Stimulated activated naive CD8-positive, alpha-beta T cell treated with anti-CD3 and anti-CD28 coated beads, Interleukin-15, amount 100 ng/mL, for 72 hours (primary cell): ENCODE data around the gene SCAP.
"Not testable (repeated sequence)": the region's sequence is repeated elsewhere in the genome, so short reads cannot be mapped to it uniquely, and the experiment has no call there.

Source experiments
- ATAC-seq: fragments of 150-1000 bp; cut with Tn5 transposase; 2 replicates; pipeline ENCODE4 v1.10.0; 2021; ENCODE audit warnings: mild to moderate bottlenecking, moderate library complexity
- DNase-seq, 2 donors: peaks; one replicate each; pipeline ENCODE4 v3.0.0; 2021 to 2022
- H3K27ac Mint-ChIP-seq, 2 donors: one replicate each; pipeline ENCODE4 v1.8.0; 2022; ENCODE audit warnings: mild to moderate bottlenecking in 2 of 2, mixed read lengths in 2 of 2, moderate library complexity in 2 of 2
- H3K27me3 Mint-ChIP-seq: one replicate; pipeline ENCODE4 v1.8.0; 2022; ENCODE audit warnings: mixed read lengths
- H3K4me1 Mint-ChIP-seq: one replicate; pipeline ENCODE4 v1.8.0; 2022; ENCODE audit warnings: mild to moderate bottlenecking, mixed read lengths
- H3K4me3 Mint-ChIP-seq, 2 donors: one replicate each; pipeline ENCODE4 v1.8.0; 2022; ENCODE audit warnings: mild to moderate bottlenecking in 2 of 2, mixed read lengths in 2 of 2, moderate library complexity in 1 of 2
- H3K9me3 Mint-ChIP-seq, 2 donors: one replicate each; pipeline ENCODE4 v1.8.0; 2022; ENCODE audit warnings: mixed read lengths in 2 of 2

Gene SCAP

GRCh38 chr3:47475570-47476329, at the start of gene SCAP:
SCAP (minus strand) TSS chr3:47475941; CDS start chr3:47442993, 32,948 bp downstream.
- no peaks in the 10 kb centered on the region for H3K9me3 Mint-ChIP-seq
- H3K4me3 Mint-ChIP-seq, result peak within 1 kb of the TSS; percentile 94 to 98
- H3K27me3 Mint-ChIP-seq, result no peaks in the 10 kb centered on the region
- peak within 1 kb of the TSS; percentile 94 to 98 for H3K27ac Mint-ChIP-seq
- peak; percentile 95 for ATAC-seq
- H3K4me1 Mint-ChIP-seq, result peaks cover 47% of the 10 kb centered on the region
- peak; percentile 97 for DNase-seq

- peaks cover 15% of the 10 kb centered on the region for H3K27me3 Mint-ChIP-seq
- H3K4me3 Mint-ChIP-seq, result no peak overlapping the region
- no peak overlapping the region for H3K27ac Mint-ChIP-seq
- H3K9me3 Mint-ChIP-seq, result peaks cover 0 to 7% of the 10 kb centered on the region in 2 donors
- DNase-seq, result no peak
- H3K4me1 Mint-ChIP-seq, result no peaks in the 10 kb centered on the region
- no peak for ATAC-seq
Observed at GRCh38 chr3:47523310-47524073, 47.8 kb upstream of the SCAP start.

- H3K27ac Mint-ChIP-seq, result peak overlapping the region in 1 of 2 donors; percentile 15
- ATAC-seq, result peak; percentile 98
- H3K4me1 Mint-ChIP-seq, result no peaks in the 10 kb centered on the region
- H3K4me3 Mint-ChIP-seq, result no peak overlapping the region
- peak; percentile 55 to 83 for DNase-seq
- H3K9me3 Mint-ChIP-seq, result no peaks in the 10 kb centered on the region
- H3K27me3 Mint-ChIP-seq, result peaks cover 15% of the 10 kb centered on the region
Observed at GRCh38 chr3:47522082-47522987, 46.6 kb upstream of the SCAP start.

- no peaks in the 10 kb centered on the region for H3K4me1 Mint-ChIP-seq
- no peak overlapping the region for H3K27ac Mint-ChIP-seq
- peaks cover 15% of the 10 kb centered on the region for H3K27me3 Mint-ChIP-seq
- DNase-seq, result no peak
- no peaks in the 10 kb centered on the region for H3K9me3 Mint-ChIP-seq
- no peak for ATAC-seq
- no peak overlapping the region for H3K4me3 Mint-ChIP-seq
Observed at GRCh38 chr3:47520756-47521155, 45.0 kb upstream of the SCAP start.

GRCh38 chr3:47517937-47518336, 42.2 kb upstream of the SCAP start:
- Mint-ChIP-seq H3K9me3 (no peaks in the 10 kb centered on the region), H3K27ac (no peak overlapping the region), H3K4me1 (peaks cover 7% of the 10 kb centered on the region), H3K27me3 (peaks cover 14% of the 10 kb centered on the region), H3K4me3 (no peak overlapping the region)
- ATAC-seq, result no peak
- DNase-seq, result no peak

GRCh38 chr3:47515864-47516319, 40.2 kb upstream of the SCAP start:
- no peak for DNase-seq
- Mint-ChIP-seq H3K9me3 (no peaks in the 10 kb centered on the region), H3K4me3 (no peak overlapping the region), H3K27me3 (no peaks in the 10 kb centered on the region), H3K27ac (no peak overlapping the region), H3K4me1 (peaks cover 19% of the 10 kb centered on the region)
- ATAC-seq, result no peak

GRCh38 chr3:47515100-47515499, 39.4 kb upstream of the SCAP start:
- H3K27me3 Mint-ChIP-seq, result no peaks in the 10 kb centered on the region
- peak overlapping the region; percentile 53 to 86 for H3K4me3 Mint-ChIP-seq
- H3K9me3 Mint-ChIP-seq, result no peaks in the 10 kb centered on the region
- H3K4me1 Mint-ChIP-seq, result peaks cover 25% of the 10 kb centered on the region
- peak overlapping the region in 1 of 2 donors; percentile 5 for H3K27ac Mint-ChIP-seq
- DNase-seq, result no peak
- ATAC-seq, result no peak

GRCh38 chr3:47513125-47513929, 37.6 kb upstream of the SCAP start, which contains the start of gene ELP6:
ELP6 (minus strand) TSS chr3:47513712; CDS start chr3:47513590, 122 bp downstream.
- H3K4me1 Mint-ChIP-seq, result peaks cover 25% of the 10 kb centered on the region
- ATAC-seq, result peak; percentile 98
- DNase-seq, result peak; percentile 98
- peak within 1 kb of the TSS; percentile 94 to 98 for H3K4me3 Mint-ChIP-seq
- peak within 1 kb of the TSS; percentile 98 to 99 for H3K27ac Mint-ChIP-seq
- no peaks in the 10 kb centered on the region for H3K9me3 Mint-ChIP-seq
- no peaks in the 10 kb centered on the region for H3K27me3 Mint-ChIP-seq

GRCh38 chr3:47512416-47513124, 36.8 kb upstream of the SCAP start:
- peak; percentile 10 for ATAC-seq

GRCh38 chr3:47505267-47505666, 29.5 kb upstream of the SCAP start:
- DNase-seq, H3K27me3 Mint-ChIP-seq, H3K9me3 Mint-ChIP-seq, ATAC-seq, H3K4me1 Mint-ChIP-seq, H3K4me3 Mint-ChIP-seq, H3K27ac Mint-ChIP-seq: not testable (repeated sequence)

More at GRCh38 chr3:47512416-47513124, 36.8 kb upstream of the SCAP start:
- no peaks in the 10 kb centered on the region for H3K27me3 Mint-ChIP-seq
- H3K27ac Mint-ChIP-seq, result peak overlapping the region; percentile 98 to 99
- H3K4me3 Mint-ChIP-seq, result peak overlapping the region; percentile 94 to 98
- H3K4me1 Mint-ChIP-seq, result peaks cover 25% of the 10 kb centered on the region
- H3K9me3 Mint-ChIP-seq, result no peaks in the 10 kb centered on the region
- no peak for DNase-seq

GRCh38 chr3:47504113-47504512, 28.4 kb upstream of the SCAP start:
- no peaks in the 10 kb centered on the region for H3K4me1 Mint-ChIP-seq
- no peak for DNase-seq
- no peak for ATAC-seq
- no peaks in the 10 kb centered on the region for H3K9me3 Mint-ChIP-seq
- no peak overlapping the region for H3K27ac Mint-ChIP-seq
- no peaks in the 10 kb centered on the region for H3K27me3 Mint-ChIP-seq
- no peak overlapping the region for H3K4me3 Mint-ChIP-seq

- DNase-seq (no peak), ATAC-seq (no peak)
- no peaks in the 10 kb centered on the region for H3K27me3 Mint-ChIP-seq
- no peaks in the 10 kb centered on the region for H3K4me1 Mint-ChIP-seq
- no peak overlapping the region for H3K4me3 Mint-ChIP-seq
- H3K27ac Mint-ChIP-seq, result peak overlapping the region in 1 of 2 donors; percentile 59
- H3K9me3 Mint-ChIP-seq, result no peaks in the 10 kb centered on the region
Observed at GRCh38 chr3:47503033-47503432, 27.3 kb upstream of the SCAP start.

GRCh38 chr3:47496892-47497291, 21.2 kb upstream of the SCAP start:
- Mint-ChIP-seq H3K4me1 (no peaks in the 10 kb centered on the region), H3K27me3 (no peaks in the 10 kb centered on the region), H3K9me3 (no peaks in the 10 kb centered on the region), H3K27ac (peak overlapping the region in 1 of 2 donors; percentile 93), H3K4me3 (no peak overlapping the region)
- ATAC-seq (no peak), DNase-seq (no peak)

- Mint-ChIP-seq H3K9me3 (no peaks in the 10 kb centered on the region), H3K4me3 (no peak overlapping the region), H3K4me1 (no peaks in the 10 kb centered on the region), H3K27me3 (no peaks in the 10 kb centered on the region), H3K27ac (no peak overlapping the region)
- ATAC-seq (no peak), DNase-seq (no peak)
Observed at GRCh38 chr3:47495886-47496285, 20.1 kb upstream of the SCAP start.
